HEK293T (cell line): ENCODE measurements around the gene SLC5A1.

Source experiments
- FOXA1 ChIP-seq: fragments of 450-650 bp; IDR thresholded peaks from 2 replicates; pipeline ENCODE4 v1.6.1; 2016; ENCODE audit warnings: mild to moderate bottlenecking
- FOXM1 ChIP-seq: fragments of 450-650 bp; IDR thresholded peaks from 2 replicates; pipeline ENCODE4 v1.6.1; 2017; ENCODE audit warnings: mild to moderate bottlenecking, borderline replicate concordance
- L3MBTL2 ChIP-seq: fragments of 450-650 bp; conservative IDR thresholded peaks from 2 replicates; pipeline ENCODE4 v1.6.1; 2016; ENCODE audit warnings: mild to moderate bottlenecking
- ZNF384 ChIP-seq: fragments of 450-650 bp; IDR thresholded peaks from 2 replicates; pipeline ENCODE4 v1.6.1; 2016

- TF ChIP-seq FOXM1 (no peak), ZNF384 (no peak), FOXA1 (no peak), L3MBTL2 (no peak)
Observed at GRCh38 chr22:32083000-32083399, 39.9 kb downstream of the SLC5A1 start.
